Measurements from ENCODE around the gene AJM1. TPM values are rescaled to one million over a fixed set of nuclear protein-coding genes. Genes with fewer than 3 reads are reported as not detected.

The AJM1 gene
- total RNA-seq, 1 experiment from 2014 or later = 5.3 TPM

- DNase-seq = no peak
- no peaks in the 10 kb centered on the region for H3K27me3 ChIP-seq (ENCODE audit: insufficient read depth, low read depth)
- H3K9me3 ChIP-seq (ENCODE audit: insufficient read depth, low read depth) = no peaks in the 10 kb centered on the region
- H4K20me1 ChIP-seq (ENCODE audit: insufficient read depth) = peaks cover 31% of the 10 kb centered on the region
- intact Hi-C loops (cut with micrococcal nuclease; ENCODE audit: unreplicated experiment) = no loop called here
- POLR2A ChIA-PET (ENCODE audit: unreplicated experiment) = no interaction called here
- peaks cover 22% of the 10 kb centered on the region; the same call in 1 of the 2 replicates for H3F3A ChIP-seq (ENCODE audit: insufficient read depth, low read depth)
- no peak overlapping the region for H3K4me3 ChIP-seq
- H3K36me3 ChIP-seq (ENCODE audit: low read depth) = no peaks in the 10 kb centered on the region
- H3K79me2 ChIP-seq (ENCODE audit: low read depth) = no peaks in the 10 kb centered on the region
- BruUV-seq (replicated peaks) = no TSS peak
- H3K4me1 ChIP-seq (replicated peaks; ENCODE audit: insufficient read depth) = peaks cover 3% of the 10 kb centered on the region; the same call in 1 of the 2 replicates
- H2AFZ ChIP-seq = no peak overlapping the region
- H3K27ac ChIP-seq = no peak overlapping the region
- no peaks in the 10 kb centered on the region for H3K9me2 ChIP-seq (ENCODE audit: insufficient read depth)
- CTCF ChIA-PET = no interaction called here
- no peak overlapping the region for H3K4me2 ChIP-seq
- TF ChIP-seq EZH2 (IDR thresholded peaks at IDR 0.05; ENCODE audit: low read depth) = no peak
- TF ChIP-seq, protein P1, sequence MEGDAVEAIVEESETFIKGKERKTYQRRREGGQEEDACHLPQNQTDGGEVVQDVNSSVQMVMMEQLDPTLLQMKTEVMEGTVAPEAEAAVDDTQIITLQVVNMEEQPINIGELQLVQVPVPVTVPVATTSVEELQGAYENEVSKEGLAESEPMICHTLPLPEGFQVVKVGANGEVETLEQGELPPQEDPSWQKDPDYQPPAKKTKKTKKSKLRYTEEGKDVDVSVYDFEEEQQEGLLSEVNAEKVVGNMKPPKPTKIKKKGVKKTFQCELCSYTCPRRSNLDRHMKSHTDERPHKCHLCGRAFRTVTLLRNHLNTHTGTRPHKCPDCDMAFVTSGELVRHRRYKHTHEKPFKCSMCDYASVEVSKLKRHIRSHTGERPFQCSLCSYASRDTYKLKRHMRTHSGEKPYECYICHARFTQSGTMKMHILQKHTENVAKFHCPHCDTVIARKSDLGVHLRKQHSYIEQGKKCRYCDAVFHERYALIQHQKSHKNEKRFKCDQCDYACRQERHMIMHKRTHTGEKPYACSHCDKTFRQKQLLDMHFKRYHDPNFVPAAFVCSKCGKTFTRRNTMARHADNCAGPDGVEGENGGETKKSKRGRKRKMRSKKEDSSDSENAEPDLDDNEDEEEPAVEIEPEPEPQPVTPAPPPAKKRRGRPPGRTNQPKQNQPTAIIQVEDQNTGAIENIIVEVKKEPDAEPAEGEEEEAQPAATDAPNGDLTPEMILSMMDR (conservative IDR thresholded peaks at IDR 0.05) = no peak
These were observed 12.7 kb downstream of the AJM1 start for GRCh38 chr9:136854842-136855460.

DNA sequence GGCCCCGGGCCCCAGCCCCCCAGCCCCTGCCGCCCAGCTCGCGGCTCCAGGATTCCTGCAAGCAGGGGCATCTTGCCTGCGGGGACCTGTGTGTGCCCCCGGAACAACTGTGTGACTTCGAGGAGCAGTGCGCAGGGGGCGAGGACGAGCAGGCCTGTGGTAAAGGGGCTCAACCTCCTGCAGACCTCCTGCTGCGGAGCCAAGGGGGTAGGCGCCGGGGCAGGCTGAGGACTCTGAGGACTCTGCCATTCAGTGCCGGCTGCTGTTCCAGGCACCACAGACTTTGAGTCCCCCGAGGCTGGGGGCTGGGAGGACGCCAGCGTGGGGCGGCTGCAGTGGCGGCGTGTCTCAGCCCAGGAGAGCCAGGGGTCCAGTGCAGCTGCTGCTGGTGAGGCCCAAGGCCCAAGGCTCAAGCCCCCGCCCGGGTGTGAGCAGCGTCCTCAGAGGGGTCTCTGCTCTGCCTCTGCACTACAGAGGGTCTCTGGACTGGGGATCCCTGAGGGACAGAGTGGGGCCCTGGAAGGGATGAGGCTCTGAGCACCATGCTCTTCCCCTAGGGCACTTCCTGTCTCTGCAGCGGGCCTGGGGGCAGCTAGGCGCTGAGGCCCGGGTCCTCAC lies 13.3 kb downstream of the AJM1 start:
- Histone ChIP-seq H3K4me3 (no peak overlapping the region), H3F3A (ENCODE audit: insufficient read depth, low read depth) (peaks cover 16% of the 10 kb centered on the region; the same call in 1 of the 2 replicates), H3K4me2 (no peak overlapping the region), H3K27me3 (ENCODE audit: insufficient read depth, low read depth) (no peaks in the 10 kb centered on the region), H3K9me3 (ENCODE audit: insufficient read depth, low read depth) (no peaks in the 10 kb centered on the region), H4K20me1 (ENCODE audit: insufficient read depth) (peaks cover 30% of the 10 kb centered on the region; the same call in 1 of the 2 replicates), H3K4me1 (replicated peaks; ENCODE audit: insufficient read depth) (no peaks in the 10 kb centered on the region), H3K9me2 (ENCODE audit: insufficient read depth) (no peaks in the 10 kb centered on the region), H3K79me2 (ENCODE audit: low read depth) (no peaks in the 10 kb centered on the region), H2AFZ (no peak overlapping the region), H3K27ac (no peak overlapping the region), H3K36me3 (ENCODE audit: low read depth) (no peaks in the 10 kb centered on the region)
- ChIA-PET POLR2A (ENCODE audit: unreplicated experiment) (no interaction called here), CTCF (no interaction called here)
- TF ChIP-seq EZH2 (IDR thresholded peaks at IDR 0.05; ENCODE audit: low read depth) = no peak
- TF ChIP-seq, protein P1 (conservative IDR thresholded peaks at IDR 0.05) = no peak
- DNase-seq = peak; percentile 1 to 15
- BruUV-seq (replicated peaks) = no TSS peak
- intact Hi-C loops (cut with micrococcal nuclease; ENCODE audit: unreplicated experiment) = no loop called here

DNA sequence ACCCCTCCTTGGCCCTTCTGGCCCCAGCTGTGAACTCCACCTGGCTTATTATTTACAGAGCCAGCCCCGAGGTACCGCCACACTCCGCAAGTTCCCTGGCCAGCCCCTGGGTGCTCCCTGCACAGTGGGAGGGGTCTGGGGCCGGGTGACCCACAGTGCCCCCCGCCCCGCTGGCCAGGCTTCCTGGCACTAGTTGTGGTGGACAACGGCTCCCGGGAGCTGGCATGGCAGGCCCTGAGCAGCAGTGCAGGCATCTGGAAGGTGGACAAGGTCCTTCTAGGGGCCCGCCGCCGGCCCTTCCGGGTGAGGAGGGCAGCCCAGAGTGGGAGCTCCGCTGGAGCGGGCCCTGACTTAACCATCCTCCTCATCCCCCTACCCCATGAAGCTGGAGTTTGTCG lies 13.8 kb downstream of the AJM1 start:
- no peaks in the 10 kb centered on the region for H3K4me1 ChIP-seq (replicated peaks; ENCODE audit: insufficient read depth)
- no peaks in the 10 kb centered on the region for H3K27me3 ChIP-seq (ENCODE audit: insufficient read depth, low read depth)
- peak in 1 of 2 experiments; percentile 21 for DNase-seq
- no peak overlapping the region for H2AFZ ChIP-seq
- peaks cover 11% of the 10 kb centered on the region; the same call in 1 of the 2 replicates for H3F3A ChIP-seq (ENCODE audit: insufficient read depth, low read depth)
- no peaks in the 10 kb centered on the region for H3K9me3 ChIP-seq (ENCODE audit: insufficient read depth, low read depth)
- no peaks in the 10 kb centered on the region for H3K36me3 ChIP-seq (ENCODE audit: low read depth)
- CTCF ChIA-PET = no interaction called here
- no peak overlapping the region for H3K4me3 ChIP-seq
- TF ChIP-seq, protein P1 (conservative IDR thresholded peaks at IDR 0.05) = no peak
- TF ChIP-seq EZH2 (IDR thresholded peaks at IDR 0.05; ENCODE audit: low read depth) = no peak
- no TSS peak for BruUV-seq (replicated peaks)
- POLR2A ChIA-PET (ENCODE audit: unreplicated experiment) = no interaction called here
- H3K27ac ChIP-seq = no peak overlapping the region
- no peak overlapping the region for H3K4me2 ChIP-seq
- intact Hi-C loops (cut with micrococcal nuclease; ENCODE audit: unreplicated experiment) = no loop called here
- no peaks in the 10 kb centered on the region for H3K9me2 ChIP-seq (ENCODE audit: insufficient read depth)
- H4K20me1 ChIP-seq (ENCODE audit: insufficient read depth) = peaks cover 30% of the 10 kb centered on the region; the same call in 1 of the 2 replicates
- H3K79me2 ChIP-seq (ENCODE audit: low read depth) = no peaks in the 10 kb centered on the region

Measured in PC-9 (cell line).